ENCODE data around the gene RBFOX1. TPM values are rescaled to one million over a fixed set of nuclear protein-coding genes. Genes with fewer than 3 reads are reported as not detected.

RBFOX1 gene
- total RNA-seq, 4 donors from 2014 or later: 0.16 TPM; not detected in 3

DNA sequence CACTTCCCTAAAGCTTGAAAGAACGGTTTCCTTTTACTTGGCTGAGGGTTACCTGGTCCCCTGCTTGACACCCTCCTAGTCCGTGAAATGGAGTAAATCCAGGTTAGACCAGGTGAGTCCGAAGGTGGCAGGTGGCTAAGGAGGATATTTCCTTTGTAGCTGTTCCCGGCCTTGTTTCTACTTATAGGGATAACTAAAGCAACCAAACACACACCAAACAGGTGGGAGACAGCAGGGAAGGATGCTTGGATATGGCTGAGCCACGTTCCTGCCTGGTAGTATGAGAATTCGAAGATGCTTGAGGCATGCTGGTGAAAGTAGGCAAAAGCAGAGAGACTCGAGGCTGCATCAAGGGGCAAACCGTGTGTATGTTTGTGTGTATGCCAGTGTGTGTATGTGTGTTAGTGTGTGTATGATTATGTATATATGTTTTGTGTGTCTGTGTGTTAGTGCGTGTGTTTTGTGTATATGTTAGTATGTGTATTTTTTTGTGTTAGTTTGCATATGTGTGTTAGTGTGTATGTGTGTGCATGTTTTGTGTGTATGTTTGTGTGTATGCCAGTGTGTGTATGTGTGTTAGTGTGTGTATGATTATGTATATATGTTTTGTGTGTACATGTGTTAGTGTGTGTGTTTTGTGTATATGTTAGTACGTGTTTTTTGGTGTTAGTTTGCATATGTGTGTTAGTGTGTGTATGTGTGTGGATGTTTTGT lies 28.9 kb downstream of the RBFOX1 start:
- TF ChIP-seq, protein P1, sequence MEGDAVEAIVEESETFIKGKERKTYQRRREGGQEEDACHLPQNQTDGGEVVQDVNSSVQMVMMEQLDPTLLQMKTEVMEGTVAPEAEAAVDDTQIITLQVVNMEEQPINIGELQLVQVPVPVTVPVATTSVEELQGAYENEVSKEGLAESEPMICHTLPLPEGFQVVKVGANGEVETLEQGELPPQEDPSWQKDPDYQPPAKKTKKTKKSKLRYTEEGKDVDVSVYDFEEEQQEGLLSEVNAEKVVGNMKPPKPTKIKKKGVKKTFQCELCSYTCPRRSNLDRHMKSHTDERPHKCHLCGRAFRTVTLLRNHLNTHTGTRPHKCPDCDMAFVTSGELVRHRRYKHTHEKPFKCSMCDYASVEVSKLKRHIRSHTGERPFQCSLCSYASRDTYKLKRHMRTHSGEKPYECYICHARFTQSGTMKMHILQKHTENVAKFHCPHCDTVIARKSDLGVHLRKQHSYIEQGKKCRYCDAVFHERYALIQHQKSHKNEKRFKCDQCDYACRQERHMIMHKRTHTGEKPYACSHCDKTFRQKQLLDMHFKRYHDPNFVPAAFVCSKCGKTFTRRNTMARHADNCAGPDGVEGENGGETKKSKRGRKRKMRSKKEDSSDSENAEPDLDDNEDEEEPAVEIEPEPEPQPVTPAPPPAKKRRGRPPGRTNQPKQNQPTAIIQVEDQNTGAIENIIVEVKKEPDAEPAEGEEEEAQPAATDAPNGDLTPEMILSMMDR (IDR thresholded peaks at IDR 0.05; ENCODE audit: low read depth): no peak

DNA sequence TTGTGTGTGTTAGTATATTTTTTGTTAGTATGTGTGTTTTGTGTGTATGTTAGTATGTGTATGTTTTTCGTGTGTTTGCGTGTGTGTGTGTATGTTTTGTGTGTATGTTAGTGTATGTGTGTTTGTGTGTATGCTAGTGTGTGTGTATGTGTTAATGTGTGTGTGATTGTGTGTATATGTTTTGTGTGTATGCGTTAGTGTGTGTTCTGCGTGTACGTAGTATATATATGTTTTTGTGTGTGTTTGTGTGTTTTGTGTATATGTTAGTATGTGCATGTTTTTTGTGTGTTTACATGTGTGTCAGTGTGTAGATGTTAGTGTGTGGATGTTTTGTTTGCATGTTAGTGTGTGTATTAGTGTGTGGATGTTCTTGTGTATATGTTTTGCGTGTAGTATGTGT lies 29.6 kb downstream of the RBFOX1 start:
- TF ChIP-seq, protein P1 (IDR thresholded peaks at IDR 0.05; ENCODE audit: low read depth): no peak

DNA sequence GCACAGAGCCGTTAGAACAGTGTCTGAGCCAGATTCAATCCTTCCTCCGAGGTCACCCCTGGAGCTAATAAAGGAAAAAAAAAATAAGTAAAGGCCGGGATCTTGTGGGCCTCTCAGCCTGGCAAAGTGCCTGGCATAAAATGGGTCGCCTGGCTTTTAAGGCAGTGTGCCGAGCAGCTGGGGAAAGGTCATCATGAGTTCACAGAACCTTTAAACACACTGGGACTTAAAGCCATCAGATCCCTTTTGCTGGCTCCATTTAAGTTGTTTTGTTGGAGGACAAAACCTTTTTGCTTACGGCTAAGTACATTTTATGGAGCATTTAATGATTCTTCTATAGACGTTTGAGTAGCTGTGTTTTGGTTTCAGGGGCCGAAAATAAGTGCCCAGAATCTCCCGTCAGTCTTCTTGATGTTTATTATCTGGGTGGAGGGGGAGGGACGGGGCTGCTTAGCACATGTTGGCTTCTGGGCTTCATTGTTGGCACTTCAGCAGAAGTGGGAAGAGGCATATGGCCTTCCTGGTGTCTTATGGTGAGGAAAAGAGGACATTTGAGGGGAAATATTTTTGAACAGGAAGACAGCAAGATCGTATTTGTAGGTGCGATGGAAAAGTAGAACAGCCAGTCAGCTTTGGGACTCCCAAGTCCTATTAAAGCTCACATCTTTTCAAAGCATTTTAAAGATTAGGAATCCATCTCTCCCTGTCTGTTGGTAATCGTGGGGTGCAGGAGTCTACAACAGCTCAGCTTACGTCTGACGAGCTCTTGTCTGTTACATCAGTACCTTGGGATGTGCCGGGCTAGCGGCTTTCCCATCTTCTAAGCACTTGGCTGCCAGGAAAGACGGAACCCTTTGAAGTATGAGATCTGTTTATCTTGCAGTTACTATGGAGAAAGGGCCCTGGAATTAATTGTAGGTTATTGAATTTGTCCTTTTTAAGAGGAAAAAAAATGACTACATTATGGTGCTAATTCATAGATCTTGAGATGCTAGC lies 31.1 kb downstream of the RBFOX1 start:
- TF ChIP-seq, protein P1 (IDR thresholded peaks at IDR 0.05; ENCODE audit: low read depth): no peak

DNA sequence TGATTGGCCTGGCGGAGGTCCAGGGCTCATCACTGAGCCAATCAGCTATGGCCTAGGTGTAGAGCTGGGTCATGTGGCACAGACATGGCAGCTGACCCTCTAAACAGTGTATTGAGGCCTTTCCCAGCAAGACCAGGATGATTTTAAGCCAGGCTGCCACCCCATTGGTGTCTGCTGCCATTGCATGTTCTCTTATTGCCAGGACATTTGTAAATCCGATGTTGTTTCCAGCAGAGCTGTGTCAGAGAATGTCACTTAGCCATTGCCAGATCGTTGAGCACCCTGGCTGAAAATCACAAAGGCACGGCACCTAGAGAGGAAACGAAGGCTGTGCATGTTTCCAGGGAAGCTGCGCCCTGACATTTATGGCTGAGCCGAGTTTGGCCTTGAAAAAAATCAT lies 33.4 kb downstream of the RBFOX1 start:
- TF ChIP-seq, protein P1 (IDR thresholded peaks at IDR 0.05; ENCODE audit: low read depth): no peak

GRCh38 chr16:7366993-7367880 lies 34.6 kb downstream of the RBFOX1 start:
- TF ChIP-seq, protein P1 (IDR thresholded peaks at IDR 0.05; ENCODE audit: low read depth): no peak

DNA sequence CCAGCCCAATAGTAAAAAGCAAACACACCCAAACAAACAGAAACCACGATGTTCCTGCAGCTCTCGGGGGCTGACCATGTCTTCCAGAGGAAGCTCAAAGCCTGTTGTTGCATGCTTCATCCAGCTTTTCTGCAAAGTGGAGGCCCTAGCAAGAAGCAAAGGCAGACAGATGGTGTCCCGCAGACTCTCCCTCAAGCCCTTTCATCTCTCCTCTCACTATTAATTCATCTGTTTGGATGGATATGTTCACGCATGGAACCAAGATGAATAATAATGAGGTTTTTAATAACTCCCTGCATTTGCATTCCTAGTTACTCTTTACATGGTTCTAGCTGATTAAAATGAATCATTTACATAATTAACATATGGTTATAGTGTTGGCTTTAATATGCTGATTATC lies 36.6 kb downstream of the RBFOX1 start:
- TF ChIP-seq, protein P1 (IDR thresholded peaks at IDR 0.05; ENCODE audit: low read depth): no peak

Measured in subcutaneous adipose tissue (tissue), 4 donors.